Activated CD8-positive, alpha-beta T cell treated with anti-CD3 and anti-CD28 coated beads for 36 hours (primary cell): ENCODE measurements around the gene NDUFS5. TPM values are rescaled to one million over a fixed set of nuclear protein-coding genes. Genes with fewer than 3 reads are reported as not detected.
A peak's percentile ranks its signal among the peaks of the same experiment; 100 is the strongest.

Experiments
- ATAC-seq: fragments of 200-7000 bp; cut with Tn5 transposase; one replicate; pipeline ENCODE4 v1.10.0; 2021; ENCODE audit warnings: mild to moderate bottlenecking, moderate library complexity
- CTCF ChIA-PET: fragments of 350-600 bp; sonication (Branson Sonifier 250); formaldehyde crosslinking; loops from one replicate; lab custom pipeline; 2021; ENCODE audit warnings: antibody characterized with exemption; lab: Charles Lee
- POLR2A ChIA-PET: fragments of 350-600 bp; sonication (Branson Sonifier 250); formaldehyde crosslinking; loops from one replicate; lab custom pipeline; 2021; ENCODE audit warnings: antibody characterized with exemption; lab: Charles Lee
- DNase-seq: peaks from one replicate; pipeline ENCODE4 v3.0.0-alpha.2; 2020
- H3K27ac Mint-ChIP-seq: one replicate; pipeline ENCODE4 v1.8.0; 2021; ENCODE audit warnings: mild to moderate bottlenecking, mixed read lengths
- H3K27me3 Mint-ChIP-seq: one replicate; pipeline ENCODE4 v1.8.0; 2021; ENCODE audit warnings: mixed read lengths
- H3K36me3 Mint-ChIP-seq: one replicate; pipeline ENCODE4 v1.8.0; 2021; ENCODE audit warnings: low read depth, mixed read lengths
- H3K4me1 Mint-ChIP-seq: one replicate; pipeline ENCODE4 v1.8.0; 2021; ENCODE audit warnings: low read depth, mixed read lengths
- H3K4me3 Mint-ChIP-seq: one replicate; pipeline ENCODE4 v1.8.0; 2021; ENCODE audit warnings: mild to moderate bottlenecking, moderate library complexity, mixed read lengths
- H3K9me3 Mint-ChIP-seq: one replicate; pipeline ENCODE4 v1.8.0; 2021; ENCODE audit warnings: mixed read lengths
- CTCF ChIP-seq: fragments of 200-600 bp; IDR thresholded peaks from one replicate; pipeline ENCODE4 v1.8.0; 2022; ENCODE audit warnings: antibody characterized with exemption, mild to moderate bottlenecking
- intact Hi-C: fragments of 100-400 bp; cut with micrococcal nuclease; formaldehyde crosslinking; loops from one replicate; pipeline ENCODE4 v1.10.0; 2022
- total RNA-seq, 2 experiments: library from RNA; stranded (reverse); gene quantifications; one replicate each; pipeline ENCODE4 v1.2.3, GENCODE V29; 2021

Gene NDUFS5
- total RNA-seq, 2 experiments from 2014 or later: 153 to 178 TPM

GRCh38 chr1:38990738-38991637, 35.2 kb upstream of the NDUFS5 start, which contains the start of gene AKIRIN1:
Gene AKIRIN1, plus strand, starts transcription at chr1:38991276. Its CDS starts 105 bp downstream, at chr1:38991381.
- peak; percentile 95 for ATAC-seq
- H3K4me1 Mint-ChIP-seq: peaks cover 44% of the 10 kb centered on the region
- intact Hi-C loops: no loop called here

GRCh38 chr1:38991638-38992411, 34.3 kb upstream of the NDUFS5 start:
- ATAC-seq: no peak
- DNase-seq: peak; percentile 17
- intact Hi-C loops: no loop called here
- POLR2A ChIA-PET: interaction anchor here (1.5 to 2.0 kb wide), 2 partner anchors 35 kb away, joined by 4 to 8 read pairs; partner anchors contain the start of gene NDUFS5
- CTCF ChIA-PET: interaction anchor here (1.0 kb wide), 1 partner anchor 11 kb away, joined by 6 read pairs; no protein-coding TSS in a partner anchor
- Mint-ChIP-seq H3K36me3 (peaks cover 41% of the 10 kb centered on the region), H3K9me3 (no peaks in the 10 kb centered on the region), H3K27me3 (no peaks in the 10 kb centered on the region), H3K4me3 (peak overlapping the region; percentile 82), H3K27ac (peak overlapping the region; percentile 83), H3K4me1 (peaks cover 45% of the 10 kb centered on the region)
- no peak for TF ChIP-seq CTCF

More at GRCh38 chr1:38990738-38991637, 35.2 kb upstream of the NDUFS5 start, which contains the start of gene AKIRIN1:
- Mint-ChIP-seq H3K27me3 (peaks cover 2% of the 10 kb centered on the region), H3K36me3 (peaks cover 35% of the 10 kb centered on the region), H3K9me3 (no peaks in the 10 kb centered on the region), H3K27ac (peak within 1 kb of the TSS; percentile 92), H3K4me3 (peak within 1 kb of the TSS; percentile 82)
- ChIA-PET CTCF (interaction anchor here (1.1 kb wide), 1 partner anchor 9 kb away, joined by 3 read pairs; no protein-coding TSS in a partner anchor), POLR2A (interaction anchor here (1.0 to 1.5 kb wide), 2 partner anchors 13 to 36 kb away, joined by 4 read pairs; partner anchors contain the start of gene NDUFS5)
- TF ChIP-seq CTCF: no peak
- peak; percentile 98 for DNase-seq

GRCh38 chr1:38992412-38993111, 33.6 kb upstream of the NDUFS5 start:
- Mint-ChIP-seq H3K27me3 (no peaks in the 10 kb centered on the region), H3K36me3 (peaks cover 46% of the 10 kb centered on the region), H3K4me3 (peak overlapping the region; percentile 82), H3K9me3 (no peaks in the 10 kb centered on the region), H3K27ac (peak overlapping the region; percentile 83), H3K4me1 (peaks cover 51% of the 10 kb centered on the region)
- TF ChIP-seq CTCF: no peak
- intact Hi-C loops: no loop called here
- DNase-seq (no peak), ATAC-seq (no peak)
- CTCF ChIA-PET: interaction anchor here (1.0 kb wide), 1 partner anchor 11 kb away, joined by 6 read pairs; no protein-coding TSS in a partner anchor
- POLR2A ChIA-PET: interaction anchor here (2.0 kb wide), 1 partner anchor 34 kb away, joined by 8 read pairs; the partner anchor contains the start of gene NDUFS5

- Mint-ChIP-seq H3K27ac (peak overlapping the region; percentile 46), H3K4me3 (peak overlapping the region; percentile 15), H3K9me3 (no peaks in the 10 kb centered on the region), H3K36me3 (peaks cover 55% of the 10 kb centered on the region), H3K4me1 (peaks cover 61% of the 10 kb centered on the region), H3K27me3 (no peaks in the 10 kb centered on the region)
- ChIA-PET POLR2A (no interaction called here), CTCF (no interaction called here)
- no peak for ATAC-seq
- no peak for TF ChIP-seq CTCF
- intact Hi-C loops: no loop called here
- DNase-seq: no peak
Observed at GRCh38 chr1:38994196-38994595, 32.0 kb upstream of the NDUFS5 start.
